Mesodermal cell (in vitro differentiated cells): ENCODE data around the gene JAM3.

Source experiments
- H3K27ac ChIP-seq: 2 replicates; pipeline ENCODE4 v1.7.0; 2013; ENCODE audit warnings: mild to moderate bottlenecking, low read depth, low read length, moderate library complexity; ENCODE audit not compliant: severe bottlenecking
- H3K36me3 ChIP-seq: 2 replicates; pipeline ENCODE4 v1.7.1; 2013; ENCODE audit warnings: mild to moderate bottlenecking, low read length, moderate library complexity; ENCODE audit not compliant: control insufficient read depth, insufficient read depth
- H3K4me1 ChIP-seq: one replicate; pipeline ENCODE4 v1.7.1; 2013; ENCODE audit warnings: mild to moderate bottlenecking, low read length; ENCODE audit not compliant: insufficient read depth, control insufficient read depth, poor library complexity, severe bottlenecking
- H3K4me3 ChIP-seq: 2 replicates; pipeline ENCODE4 v1.7.0; 2013; ENCODE audit warnings: low read length, control low read depth, mild to moderate bottlenecking; ENCODE audit not compliant: insufficient read depth, poor library complexity, severe bottlenecking; ENCODE audit errors: extremely low read depth
- H3K9me3 ChIP-seq: 2 replicates; pipeline ENCODE4 v1.7.1; 2013; ENCODE audit warnings: mild to moderate bottlenecking, low read length, moderate library complexity; ENCODE audit not compliant: control insufficient read depth
- WGBS, 2 experiments: methylation state at CpG; one replicate each; pipeline ENCODE4 v1.1.5; 2013; ENCODE audit warnings: missing lambda C conversion rate in 2 of 2; ENCODE audit not compliant: insufficient coverage in 2 of 2; 5-methylcytosine and 5-hydroxymethylcytosine counted together

Gene JAM3

DNA sequence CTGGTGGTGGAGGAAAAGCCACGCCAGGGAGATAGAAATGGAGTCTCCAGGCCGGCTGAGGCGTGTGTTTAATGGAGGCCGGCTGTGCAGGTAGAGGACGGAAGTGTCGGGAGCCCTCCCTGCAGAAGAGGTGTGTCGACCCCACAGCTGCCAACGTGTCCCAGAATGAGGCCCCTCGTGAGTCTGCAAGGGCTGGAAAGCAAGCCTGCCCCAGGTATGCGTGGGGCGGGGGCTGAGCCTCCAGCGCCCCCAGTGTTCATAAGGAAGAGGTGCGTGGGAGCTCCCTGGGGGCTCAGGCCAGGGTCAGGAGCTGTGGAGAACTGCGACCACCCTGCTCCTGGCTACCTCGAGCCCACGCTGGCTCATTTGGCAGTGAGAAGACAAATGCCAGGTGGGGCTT is 38.0 kb upstream of the JAM3 start:
- Histone ChIP-seq H3K4me1 (peaks cover 23% of the 10 kb centered on the region), H3K9me3 (no peaks in the 10 kb centered on the region), H3K4me3 (no peak overlapping the region), H3K27ac (no peak overlapping the region), H3K36me3 (no peaks in the 10 kb centered on the region)
- WGBS, 2 experiments = 55 to 70% methylated on average over 15 of the region's 16 CpGs

DNA sequence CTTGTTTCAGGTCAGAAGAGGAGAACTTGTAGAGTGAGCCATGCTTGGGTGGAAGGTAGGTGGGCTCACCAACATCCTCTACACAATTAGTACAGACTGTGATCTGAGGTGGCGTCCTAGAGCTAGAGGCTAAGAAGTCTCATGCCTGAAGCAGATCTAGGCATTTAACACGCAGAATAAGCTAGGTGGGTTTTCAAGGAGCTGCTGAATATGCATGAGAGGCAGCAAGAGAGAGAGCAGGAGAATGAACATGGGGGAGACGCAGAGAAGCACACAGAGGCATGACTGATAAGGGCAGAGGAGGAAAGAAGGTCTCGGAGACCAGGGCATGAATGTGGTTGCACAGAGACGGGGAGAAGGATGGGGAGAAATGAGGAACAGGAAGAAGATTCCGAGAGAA is 36.8 kb upstream of the JAM3 start:
- Histone ChIP-seq H3K27ac (no peak overlapping the region), H3K4me1 (peaks cover 24% of the 10 kb centered on the region), H3K9me3 (no peaks in the 10 kb centered on the region), H3K36me3 (no peaks in the 10 kb centered on the region), H3K4me3 (no peak overlapping the region)
- WGBS, 2 experiments = 93 to 98% methylated on average over 5 of the region's 6 CpGs

DNA sequence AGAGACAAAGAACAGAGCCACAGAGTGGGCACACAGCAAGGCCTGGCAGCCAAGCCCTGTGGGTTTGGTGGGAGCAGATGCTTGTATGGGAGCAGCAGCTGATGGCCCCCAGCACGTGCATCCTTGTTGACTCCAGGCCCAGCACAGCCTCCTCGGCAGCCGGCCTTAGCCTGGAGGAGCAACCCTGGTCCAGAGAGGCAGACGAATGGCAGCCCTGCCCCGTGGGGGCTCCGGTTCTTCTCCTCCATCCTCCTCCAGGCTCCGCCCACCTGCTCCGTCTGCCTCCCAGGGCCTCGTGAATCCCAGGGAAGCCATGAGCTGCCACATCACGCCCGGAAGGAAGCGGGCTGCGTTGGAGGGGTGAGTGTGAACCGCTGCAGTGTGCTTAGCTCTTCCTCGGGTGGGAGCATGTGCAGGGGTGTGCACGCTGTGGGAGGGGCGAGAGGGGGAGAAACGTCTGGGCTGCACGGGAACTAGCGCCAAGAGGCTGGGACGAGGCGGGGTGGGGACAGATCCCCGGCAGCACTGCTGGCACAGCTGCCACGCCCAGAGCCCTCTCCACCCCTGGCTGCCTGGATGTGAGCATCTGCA is 36.3 kb upstream of the JAM3 start:
- 85 to 86% methylated on average over 22 to 24 of the region's 24 CpGs for WGBS, 2 experiments
- Histone ChIP-seq H3K4me1 (peaks cover 26% of the 10 kb centered on the region), H3K9me3 (no peaks in the 10 kb centered on the region), H3K27ac (no peak overlapping the region), H3K36me3 (no peaks in the 10 kb centered on the region), H3K4me3 (no peak overlapping the region)

DNA sequence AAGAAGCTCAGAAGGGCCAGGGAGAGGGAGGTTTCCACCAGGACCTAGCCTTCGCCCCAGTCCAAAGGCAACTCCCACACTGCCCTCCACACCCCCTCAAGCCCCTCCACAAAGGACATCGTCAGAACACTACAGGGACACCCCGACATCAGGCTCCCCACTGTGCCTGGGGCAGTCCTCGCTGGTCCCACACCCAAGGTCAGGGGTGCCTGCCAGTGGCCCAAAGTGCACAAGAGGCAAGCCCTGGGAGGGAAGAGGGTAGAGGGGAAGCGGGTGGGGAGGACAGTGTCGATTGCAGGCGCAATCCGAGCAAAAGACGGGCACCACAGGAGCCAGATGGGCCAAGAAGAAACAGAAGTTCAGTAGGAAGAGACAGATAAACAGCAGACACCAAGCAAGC is 35.6 kb upstream of the JAM3 start:
- Histone ChIP-seq H3K4me1 (peaks cover 32% of the 10 kb centered on the region), H3K9me3 (no peaks in the 10 kb centered on the region), H3K4me3 (no peak overlapping the region), H3K36me3 (no peaks in the 10 kb centered on the region), H3K27ac (no peak overlapping the region)
- 77 to 85% methylated on average over 7 of the region's 9 CpGs for WGBS, 2 experiments

DNA sequence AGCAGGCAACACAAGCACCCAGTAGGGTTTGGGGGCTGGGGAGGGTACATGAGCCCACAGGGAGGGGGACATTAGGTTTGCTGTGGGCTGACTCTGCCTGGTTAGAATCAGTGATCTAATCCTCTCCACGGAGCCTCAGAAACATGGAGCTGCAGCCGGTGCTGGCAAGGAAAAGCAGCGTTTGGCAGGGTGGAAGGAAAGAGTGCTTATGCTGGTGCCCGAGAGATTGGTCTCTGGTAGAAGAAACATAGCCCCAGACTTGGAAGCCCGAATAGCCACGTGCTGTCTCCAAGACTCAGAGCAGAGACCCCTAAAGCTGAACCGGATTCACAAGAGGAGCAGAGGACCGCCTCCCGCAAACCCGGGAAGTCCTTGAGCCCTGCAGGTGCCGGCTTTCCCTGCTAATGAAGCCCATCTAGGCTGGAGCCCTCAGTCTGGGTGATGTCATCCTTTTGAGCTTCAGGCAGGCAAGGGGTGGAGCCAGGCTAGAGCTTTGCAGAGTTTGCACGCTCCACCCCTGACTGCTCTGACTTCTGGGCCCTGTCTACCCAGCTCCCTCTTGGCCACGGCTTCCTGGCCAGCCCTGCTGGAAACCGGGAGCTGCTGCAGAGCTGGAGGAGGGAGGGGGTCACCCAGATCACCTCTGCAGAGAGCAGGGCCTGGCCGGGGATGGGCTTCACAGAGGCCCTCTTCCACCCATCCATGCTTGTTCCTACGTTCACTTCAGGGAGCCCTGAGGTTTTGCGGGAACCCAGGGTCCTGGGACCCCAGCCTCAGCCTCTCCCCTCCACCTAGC is 35.0 kb upstream of the JAM3 start:
- Histone ChIP-seq H3K4me1 (peaks cover 37% of the 10 kb centered on the region), H3K27ac (peak overlapping the region; percentile 41), H3K4me3 (no peak overlapping the region), H3K9me3 (no peaks in the 10 kb centered on the region), H3K36me3 (no peaks in the 10 kb centered on the region)
- WGBS, 2 experiments = 21 to 25% methylated on average over 14 to 15 of the region's 17 CpGs

DNA sequence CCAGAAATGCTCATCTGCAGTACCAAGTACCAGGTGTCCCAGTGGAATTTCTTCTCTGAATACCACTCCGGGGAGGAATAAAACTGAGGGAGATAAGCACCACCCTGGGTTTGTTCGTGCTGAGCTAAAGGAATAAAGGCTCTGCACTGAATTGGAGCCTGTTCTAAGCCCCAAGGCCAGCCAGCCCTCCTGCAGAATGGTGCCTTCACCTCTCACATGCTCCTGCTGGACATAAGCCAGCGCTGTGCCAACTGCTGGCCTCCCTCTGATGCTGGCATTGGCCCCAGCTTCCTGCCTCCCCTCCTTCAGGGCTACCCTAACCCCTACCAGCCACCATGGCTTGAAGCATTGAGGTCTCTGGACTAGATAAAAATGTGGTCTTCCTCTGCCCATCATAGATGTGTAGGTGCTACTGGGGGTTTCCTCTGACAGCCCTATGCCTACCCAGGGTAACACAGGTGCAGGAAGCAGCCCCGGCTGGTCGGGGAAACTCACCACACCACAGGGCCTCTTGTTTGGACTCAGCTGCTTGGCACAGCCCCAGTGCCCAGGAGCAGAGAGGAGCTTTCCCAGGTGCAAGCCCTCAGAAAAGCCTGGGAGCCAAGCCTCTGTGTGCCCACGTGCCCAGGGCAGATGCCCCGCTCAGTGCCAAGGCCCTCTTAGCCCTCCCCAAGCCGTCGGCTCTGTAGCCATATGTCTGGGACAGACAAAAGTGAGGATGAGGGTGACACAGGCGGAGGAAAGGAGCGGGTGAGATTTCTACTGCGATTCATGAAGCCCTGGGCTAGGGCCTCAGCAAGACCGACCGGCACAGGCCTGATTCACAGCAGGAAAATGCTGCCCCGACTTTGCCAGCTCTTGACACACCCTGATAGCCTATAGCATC is 34.1 kb upstream of the JAM3 start:
- H3K9me3 ChIP-seq = no peaks in the 10 kb centered on the region
- peaks cover 45% of the 10 kb centered on the region for H3K4me1 ChIP-seq
- peak overlapping the region; percentile 36 for H3K27ac ChIP-seq
- WGBS, 2 experiments = 92 to 94% methylated on average over 11 to 14 of the region's 15 CpGs
- H3K4me3 ChIP-seq = no peak overlapping the region
- no peaks in the 10 kb centered on the region for H3K36me3 ChIP-seq

DNA sequence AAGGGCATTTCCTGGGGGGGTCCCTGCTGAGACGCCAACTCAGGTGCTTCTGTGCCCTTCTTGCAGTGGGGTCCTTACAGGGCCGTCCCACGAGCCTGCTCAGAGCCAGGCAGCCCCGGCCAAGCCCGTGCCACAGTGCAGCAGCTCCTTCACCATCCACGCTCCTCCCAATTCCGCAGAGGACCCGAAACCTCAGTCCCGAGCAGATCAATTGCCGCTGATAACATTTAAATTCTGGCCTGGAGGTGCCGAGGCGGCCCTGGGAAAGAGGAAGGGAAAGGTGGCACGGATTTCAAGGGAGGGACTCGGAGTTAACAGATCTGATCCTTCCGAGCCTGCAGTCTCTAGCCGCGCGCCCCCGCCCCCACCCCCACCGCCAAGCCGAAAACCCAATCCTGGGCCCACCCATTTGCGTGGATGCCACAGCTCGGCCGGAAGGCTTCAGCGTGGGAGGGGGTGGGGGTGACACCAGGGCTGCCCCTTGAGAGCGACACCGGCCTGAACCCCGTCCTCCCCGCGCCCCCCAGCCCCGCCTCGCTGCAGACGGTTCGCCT is 32.3 kb upstream of the JAM3 start:
- H3K27ac ChIP-seq = peak overlapping the region; percentile 71
- peak overlapping the region; percentile 50 for H3K4me3 ChIP-seq
- H3K36me3 ChIP-seq = no peaks in the 10 kb centered on the region
- H3K4me1 ChIP-seq = peaks cover 62% of the 10 kb centered on the region
- WGBS, 2 experiments = 22% methylated on average over 10 to 11 of the region's 34 CpGs
- no peaks in the 10 kb centered on the region for H3K9me3 ChIP-seq

DNA sequence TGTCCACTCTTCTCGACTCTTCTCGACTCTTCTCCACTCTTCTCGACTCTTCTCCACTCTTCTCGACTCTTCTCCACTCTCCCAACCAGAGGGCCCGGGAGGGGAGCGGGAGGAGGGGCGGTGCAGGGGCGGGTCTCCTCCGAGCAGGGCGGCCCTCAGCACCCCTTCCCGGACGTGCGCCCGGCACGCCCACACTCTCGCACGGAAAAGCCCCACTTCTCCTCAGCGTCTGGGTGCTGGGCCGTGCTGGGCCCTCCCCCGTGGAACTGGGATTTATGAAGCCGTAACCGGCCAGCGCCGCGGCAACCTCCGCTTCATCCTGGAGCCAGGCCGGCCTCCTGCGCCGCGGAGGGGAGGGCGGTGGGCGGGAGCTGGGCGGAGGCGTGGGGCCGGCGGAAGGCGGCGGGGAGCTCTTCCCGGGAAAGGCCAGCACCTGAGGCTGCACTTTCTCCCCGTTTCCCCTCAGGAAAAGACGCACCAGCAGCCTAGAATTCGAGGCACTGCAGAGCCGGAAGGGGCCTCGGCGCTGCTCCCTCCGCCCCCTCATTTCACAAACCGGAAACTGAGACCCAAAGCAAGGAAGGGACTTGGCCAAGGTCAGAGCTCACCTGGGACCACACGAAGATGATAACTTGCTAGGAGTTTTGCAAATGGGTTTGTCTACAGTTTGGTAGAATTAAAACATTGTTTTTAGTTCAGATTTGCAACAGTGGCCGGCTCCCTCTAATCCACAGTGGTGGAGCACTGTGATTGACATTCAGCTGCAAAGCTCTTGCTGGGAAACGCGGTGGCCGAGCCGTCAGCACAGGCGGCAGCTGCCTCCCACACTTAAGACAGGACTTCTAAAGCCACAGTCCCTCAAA is 31.6 kb upstream of the JAM3 start:
- H3K4me3 ChIP-seq = peak overlapping the region; percentile 50
- peaks cover 69% of the 10 kb centered on the region for H3K4me1 ChIP-seq
- H3K27ac ChIP-seq = peak overlapping the region; percentile 71
- H3K36me3 ChIP-seq = no peaks in the 10 kb centered on the region
- WGBS, 2 experiments = 3% methylated on average over 22 to 34 of the region's 54 CpGs
- no peaks in the 10 kb centered on the region for H3K9me3 ChIP-seq

DNA sequence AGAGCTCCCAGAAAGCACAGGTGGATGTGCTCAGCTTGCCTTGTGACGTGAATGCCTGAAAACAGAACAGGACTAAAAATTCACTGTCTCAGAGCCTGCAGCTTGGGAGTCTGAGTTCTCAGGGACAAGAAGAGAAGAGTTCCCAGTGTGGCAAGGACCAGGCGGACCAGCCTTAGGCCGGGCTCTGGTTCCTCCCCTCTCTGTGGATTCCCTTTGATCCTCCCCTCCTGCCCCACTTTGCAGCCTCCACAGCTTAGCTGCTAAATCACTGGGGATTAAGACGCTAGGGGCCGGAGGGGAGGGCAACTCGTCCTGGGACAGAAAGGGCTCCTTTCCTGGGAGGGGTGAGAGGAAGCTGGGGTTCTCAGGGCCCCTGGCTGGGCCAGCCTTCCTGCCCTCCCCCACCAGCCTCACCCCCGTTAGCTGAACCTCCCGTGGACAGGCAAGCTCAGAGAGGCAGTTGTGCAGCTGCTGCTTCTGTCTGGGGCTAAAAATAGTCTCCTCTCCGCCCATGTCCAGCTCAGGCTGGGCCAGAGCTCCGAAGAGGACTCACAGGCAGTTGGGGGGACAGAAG is 29.9 kb upstream of the JAM3 start:
- no peaks in the 10 kb centered on the region for H3K9me3 ChIP-seq
- H3K4me1 ChIP-seq = peaks cover 62% of the 10 kb centered on the region
- no peak overlapping the region for H3K4me3 ChIP-seq
- 51 to 58% methylated on average over 4 of the region's 10 CpGs for WGBS, 2 experiments
- H3K27ac ChIP-seq = no peak overlapping the region
- H3K36me3 ChIP-seq = no peaks in the 10 kb centered on the region
